HG02571 (cell line): ENCODE data around the gene GPAM.
"Not testable (repeated sequence)": the region's sequence is repeated elsewhere in the genome, so short reads cannot be mapped to it uniquely, and the experiment has no call there.

ENCODE experiments used
- ATAC-seq: cut with Tn5 transposase; IDR thresholded peaks from one replicate; pipeline ENCODE4 v1.9.1; 2021; ENCODE audit warnings: mild to moderate bottlenecking, moderate library complexity; ENCODE audit not compliant: unreplicated experiment

The GPAM gene, protein sequence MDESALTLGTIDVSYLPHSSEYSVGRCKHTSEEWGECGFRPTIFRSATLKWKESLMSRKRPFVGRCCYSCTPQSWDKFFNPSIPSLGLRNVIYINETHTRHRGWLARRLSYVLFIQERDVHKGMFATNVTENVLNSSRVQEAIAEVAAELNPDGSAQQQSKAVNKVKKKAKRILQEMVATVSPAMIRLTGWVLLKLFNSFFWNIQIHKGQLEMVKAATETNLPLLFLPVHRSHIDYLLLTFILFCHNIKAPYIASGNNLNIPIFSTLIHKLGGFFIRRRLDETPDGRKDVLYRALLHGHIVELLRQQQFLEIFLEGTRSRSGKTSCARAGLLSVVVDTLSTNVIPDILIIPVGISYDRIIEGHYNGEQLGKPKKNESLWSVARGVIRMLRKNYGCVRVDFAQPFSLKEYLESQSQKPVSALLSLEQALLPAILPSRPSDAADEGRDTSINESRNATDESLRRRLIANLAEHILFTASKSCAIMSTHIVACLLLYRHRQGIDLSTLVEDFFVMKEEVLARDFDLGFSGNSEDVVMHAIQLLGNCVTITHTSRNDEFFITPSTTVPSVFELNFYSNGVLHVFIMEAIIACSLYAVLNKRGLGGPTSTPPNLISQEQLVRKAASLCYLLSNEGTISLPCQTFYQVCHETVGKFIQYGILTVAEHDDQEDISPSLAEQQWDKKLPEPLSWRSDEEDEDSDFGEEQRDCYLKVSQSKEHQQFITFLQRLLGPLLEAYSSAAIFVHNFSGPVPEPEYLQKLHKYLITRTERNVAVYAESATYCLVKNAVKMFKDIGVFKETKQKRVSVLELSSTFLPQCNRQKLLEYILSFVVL

DNA sequence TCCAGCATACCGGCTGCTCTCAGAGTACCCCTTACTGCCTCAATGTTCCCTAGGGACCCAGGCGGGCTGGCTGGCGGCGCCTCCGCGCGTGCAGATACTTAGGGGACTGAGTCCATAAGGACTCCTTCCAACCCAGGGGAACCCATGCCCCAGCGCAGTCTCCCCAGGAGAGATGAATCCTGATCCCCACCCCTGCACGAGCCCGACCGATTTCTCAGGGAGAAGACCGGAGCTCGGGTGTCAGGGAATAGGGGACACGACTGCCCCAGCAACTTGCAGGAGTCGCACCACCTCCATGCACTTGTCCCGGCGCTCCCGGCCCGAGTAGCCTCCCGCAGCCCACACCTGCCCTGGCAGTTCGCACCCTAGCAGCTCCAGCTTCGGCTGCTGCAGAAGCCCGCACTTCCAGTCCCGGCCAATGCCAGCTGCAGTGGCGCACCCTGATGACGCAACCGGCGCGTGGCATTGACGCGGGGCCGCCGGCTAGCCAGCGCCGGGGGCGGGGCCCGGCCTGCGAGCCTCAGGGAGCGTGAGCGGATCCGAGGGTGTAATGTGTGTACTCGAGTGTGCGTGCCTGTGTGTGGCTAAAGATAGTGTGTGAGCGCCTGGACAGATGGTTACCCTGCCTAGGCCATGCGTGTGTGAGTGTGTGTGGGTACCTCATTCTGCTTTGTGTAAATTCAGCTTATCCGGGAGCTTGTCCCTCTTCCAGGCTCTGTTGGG lies at the start of gene GPAM:
Gene GPAM, minus strand, starts transcription at position 437 of the 723 bp plus-strand sequence. CDS start 1,981 bp downstream, outside the sequence.
- peak; percentile 93 for ATAC-seq

DNA sequence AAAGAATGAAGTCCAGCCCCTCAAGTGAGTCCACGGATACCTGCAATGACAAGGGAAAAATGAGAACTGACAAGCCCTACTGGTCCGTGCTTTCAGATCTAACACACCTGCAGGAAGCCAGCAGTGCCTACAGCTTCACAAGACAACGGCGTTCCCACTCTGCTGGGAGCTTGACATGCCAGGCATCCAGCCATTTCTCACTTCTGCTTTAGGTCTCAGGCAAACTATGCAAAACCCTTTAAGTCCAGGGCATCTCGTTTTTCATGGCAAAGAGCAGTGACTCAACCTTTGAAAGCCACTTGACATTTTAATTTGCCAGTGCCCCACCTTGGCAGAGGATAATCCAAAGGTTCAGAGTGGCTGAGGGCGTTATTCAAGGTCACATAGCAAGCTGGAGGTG lies 49.1 kb upstream of the GPAM start:
- no peak for ATAC-seq

DNA sequence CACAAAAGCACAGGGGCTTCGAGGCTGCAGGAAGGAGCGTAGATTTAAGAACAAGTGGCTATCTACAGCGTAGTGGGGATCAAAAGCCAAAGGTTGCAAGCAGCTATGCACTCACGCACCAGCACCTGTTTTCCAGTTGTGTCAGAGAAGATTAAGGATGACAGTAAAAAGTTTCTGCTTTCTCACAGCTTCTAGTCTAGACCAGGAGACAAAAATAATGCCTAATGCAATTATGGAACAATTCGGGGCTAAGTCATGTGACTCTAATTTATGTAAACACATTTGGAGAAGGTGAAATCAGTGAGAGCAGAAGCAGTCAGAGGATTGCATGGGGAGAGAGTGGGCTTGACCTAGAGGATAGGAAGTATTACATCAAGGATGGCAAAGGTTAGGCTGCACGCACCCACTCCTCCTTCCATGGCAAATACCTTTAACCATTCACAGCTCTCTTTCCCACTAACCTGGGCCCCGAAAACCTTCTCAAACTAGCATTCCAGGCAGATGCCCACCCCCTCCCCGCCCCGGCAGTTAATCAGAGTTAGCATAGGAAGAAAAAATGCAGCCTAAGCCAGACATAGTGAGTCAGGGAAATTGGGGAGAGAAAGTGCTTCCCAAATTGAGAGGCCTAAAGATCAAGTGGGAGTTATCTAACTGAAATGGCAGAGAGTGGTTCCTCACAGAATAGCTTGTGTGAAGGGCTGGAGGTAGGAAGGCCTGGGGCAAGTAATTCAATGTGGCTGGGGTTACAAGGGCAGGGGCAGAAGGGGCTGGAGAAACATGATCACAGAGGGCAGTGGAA lies 48.2 kb upstream of the GPAM start:
- ATAC-seq = no peak

DNA sequence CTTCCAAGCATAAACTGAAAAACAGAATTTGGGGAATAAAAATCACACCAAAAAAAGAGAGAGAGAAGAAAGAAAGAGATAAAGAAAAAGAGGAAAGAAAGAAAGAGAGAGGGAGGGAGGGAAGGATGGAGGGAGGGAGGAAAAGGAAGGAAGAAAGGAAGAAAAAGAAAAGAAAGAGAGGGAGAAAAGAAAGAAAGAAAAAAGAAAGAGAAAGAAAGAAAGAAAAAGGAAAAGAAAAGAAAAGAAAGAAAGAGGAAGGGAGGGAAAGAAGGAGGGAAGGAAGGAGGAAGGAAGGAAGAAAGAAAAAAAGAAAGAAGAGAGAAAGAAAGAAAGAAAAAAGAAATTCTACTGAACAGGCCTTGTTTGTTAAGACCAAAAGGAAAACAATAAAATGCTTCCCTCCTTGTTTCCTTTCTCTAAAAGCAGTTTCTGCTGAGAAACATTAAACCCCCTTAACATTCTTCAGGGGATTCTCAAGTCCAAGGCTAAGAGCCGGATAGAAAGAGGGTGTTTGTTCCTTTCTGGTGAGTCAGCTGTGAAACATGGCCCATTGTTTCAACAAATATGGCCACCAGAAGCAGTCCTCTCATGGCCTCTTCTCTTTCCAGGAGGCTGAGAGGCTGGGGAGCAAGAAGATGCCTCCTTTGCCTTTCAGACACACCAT lies 46.9 kb upstream of the GPAM start:
- ATAC-seq = no peak

DNA sequence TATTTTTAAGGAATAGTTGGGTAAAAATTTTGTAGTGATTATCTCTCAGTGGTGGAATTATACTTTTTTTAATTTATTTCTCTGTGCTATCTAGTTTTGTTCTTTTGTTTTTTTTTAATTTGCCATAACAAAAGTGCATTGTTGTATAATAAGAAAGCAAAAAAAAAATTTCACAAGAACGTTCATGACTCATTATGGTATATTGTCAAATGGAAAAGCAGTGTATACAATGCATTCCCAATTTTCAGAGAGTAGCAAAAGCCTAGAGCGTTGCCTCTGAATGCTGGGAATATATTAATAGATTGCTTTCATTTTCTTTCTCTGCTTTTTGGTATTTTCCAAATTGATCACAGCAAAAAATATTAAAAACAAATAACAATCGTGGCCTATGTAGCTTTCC lies 46.3 kb upstream of the GPAM start:
- no peak for ATAC-seq

DNA sequence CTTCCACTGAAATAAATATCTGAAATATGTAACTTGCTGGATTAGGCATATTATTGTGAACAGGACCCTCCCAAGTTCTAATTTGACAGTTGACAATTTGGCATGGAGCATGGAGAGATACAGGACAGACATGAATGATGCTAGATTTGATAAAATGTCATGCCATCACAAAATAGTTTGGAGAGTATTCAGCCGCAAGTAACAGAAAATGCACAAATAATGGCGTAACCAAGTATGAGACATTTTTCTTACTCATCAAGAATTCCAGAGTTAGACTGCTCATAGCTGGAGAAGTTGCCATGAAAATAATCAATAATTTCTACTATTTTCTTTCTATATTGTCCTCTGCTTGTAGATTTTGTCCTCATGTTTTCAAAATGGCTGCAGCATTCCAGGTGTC lies 45.5 kb upstream of the GPAM start:
- no peak for ATAC-seq

DNA sequence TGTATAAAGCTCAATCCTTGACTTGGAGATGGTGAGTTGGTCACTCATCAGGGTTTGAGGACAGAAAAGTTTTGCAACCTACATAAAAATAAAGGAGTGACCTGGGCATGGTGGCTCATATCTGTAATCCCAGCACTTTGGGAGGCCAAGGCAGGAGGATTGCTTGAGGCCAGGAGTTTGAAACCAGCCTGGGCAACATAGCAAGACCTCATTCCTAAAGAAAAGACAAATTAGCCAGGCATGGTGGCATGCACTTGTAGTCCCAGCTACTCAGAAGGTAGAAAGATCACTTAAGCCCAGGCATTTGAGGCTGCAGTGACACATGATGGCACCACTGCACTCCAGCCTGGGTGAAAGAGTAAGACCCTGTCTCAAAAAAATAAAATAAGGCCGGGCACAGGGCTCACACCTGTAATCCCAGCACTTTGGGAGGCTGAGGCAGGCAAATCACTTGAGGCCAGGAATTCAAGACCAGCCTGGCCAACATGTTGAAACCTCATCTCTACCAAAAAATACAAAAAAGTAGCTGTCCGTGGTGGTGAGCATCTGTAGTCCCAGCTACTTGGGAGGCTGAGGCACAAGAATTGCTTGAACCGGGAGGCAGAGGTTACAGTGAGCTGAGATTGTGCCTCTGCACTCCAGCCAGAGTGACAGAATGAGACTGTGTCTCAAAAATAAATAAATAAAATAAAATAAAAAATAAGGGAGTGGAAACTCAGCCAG lies 45.0 kb upstream of the GPAM start:
- not testable (repeated sequence) for ATAC-seq

DNA sequence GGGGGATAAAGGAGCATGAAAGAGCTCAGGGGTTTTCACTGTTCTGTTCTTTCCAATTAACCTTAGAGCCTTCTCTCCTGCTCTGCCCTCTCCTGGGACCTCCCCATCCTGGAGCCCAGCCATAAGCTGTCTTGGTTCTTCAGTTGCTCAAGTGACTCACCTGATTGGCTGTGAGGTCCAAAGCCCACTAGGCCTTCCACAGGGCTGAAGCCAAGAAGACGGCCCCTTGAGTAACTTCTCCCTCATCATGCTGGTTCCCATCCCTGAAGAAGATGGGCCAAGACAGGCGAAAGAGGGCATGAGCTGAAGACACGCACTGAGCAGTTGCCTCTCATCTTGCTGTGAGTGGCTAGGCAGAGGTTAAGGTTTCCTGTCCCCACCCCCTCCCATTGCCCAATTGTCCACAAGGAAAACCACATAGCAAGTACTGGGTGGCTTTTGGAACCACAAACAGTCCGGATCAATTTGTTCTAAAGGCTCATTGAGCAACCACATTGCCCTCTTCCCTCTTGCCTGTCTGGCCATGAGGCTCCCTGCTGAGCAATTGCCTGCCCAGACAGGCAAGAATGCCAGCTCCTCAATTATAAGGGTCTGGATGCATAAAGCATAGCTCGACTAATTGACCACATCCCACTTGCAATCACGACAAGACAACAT lies 43.9 kb upstream of the GPAM start:
- ATAC-seq = no peak

DNA sequence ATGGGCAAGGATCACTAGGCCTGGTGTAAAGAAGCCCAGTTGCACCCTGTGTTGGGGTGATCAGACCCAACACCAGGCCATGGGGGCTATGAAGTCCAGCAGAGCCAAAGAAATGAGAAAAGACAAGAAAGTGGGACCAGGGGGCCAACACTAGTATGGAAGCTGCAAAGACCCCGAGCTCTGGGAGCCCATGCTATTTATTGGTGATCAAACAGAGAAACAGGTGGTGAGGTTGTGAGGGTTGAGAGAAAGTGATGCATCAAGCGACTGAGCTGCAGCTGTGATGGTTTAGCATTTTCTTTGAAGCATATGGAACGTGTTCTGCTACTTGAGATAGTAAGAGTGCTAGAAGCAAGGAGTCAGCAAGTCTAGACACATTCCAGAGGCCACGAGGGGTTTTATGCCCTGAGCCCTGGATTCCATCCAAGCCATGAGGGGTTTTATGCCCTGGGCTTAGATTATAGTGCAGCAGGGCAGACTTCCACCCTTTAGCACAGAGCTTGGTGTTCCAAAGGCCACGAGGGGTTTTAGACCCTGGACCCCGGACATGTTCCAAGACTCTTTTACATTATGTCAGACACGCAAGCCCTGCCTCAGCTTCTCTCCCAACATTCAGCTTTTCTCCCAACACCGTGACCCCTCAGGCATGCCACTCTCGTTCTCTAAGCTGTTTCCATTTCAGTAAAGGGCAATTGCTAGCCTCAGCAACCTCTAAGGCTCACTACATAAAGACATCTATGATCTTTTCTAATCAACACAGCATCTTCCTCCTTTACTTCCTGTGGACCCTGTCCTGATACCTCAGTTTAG lies 43.1 kb upstream of the GPAM start:
- ATAC-seq = no peak

DNA sequence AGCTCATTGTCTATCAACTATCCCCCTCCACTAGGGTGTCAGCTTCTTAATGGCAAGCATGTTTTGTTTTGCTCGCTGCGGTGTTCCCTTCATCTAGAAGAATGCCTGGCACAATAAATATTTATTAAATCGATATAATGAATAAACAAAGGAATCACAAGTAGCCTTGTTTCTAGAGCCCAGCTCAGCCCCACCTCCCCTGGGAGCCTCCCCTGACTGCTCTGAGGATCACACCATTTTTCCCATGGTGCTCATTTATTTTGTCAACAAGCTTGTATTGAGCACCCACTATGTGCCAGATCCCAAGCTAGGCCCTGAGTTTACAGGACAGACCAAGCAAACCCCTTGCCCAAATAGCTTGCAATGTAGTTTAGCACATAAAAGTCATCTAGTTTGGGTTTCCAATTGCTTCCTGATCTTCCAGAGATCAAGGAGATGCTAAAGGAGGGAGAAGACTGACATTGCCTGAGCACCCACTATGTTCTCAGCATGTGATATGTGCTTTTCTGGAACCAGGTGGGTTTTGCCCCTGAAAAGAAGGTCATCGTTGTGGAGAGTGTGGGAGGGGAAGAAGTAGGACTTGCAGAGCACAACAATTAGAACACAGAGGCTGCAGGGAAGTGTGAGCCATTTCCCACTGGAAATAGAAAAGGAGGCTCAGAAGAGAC lies 42.3 kb upstream of the GPAM start:
- ATAC-seq = no peak

DNA sequence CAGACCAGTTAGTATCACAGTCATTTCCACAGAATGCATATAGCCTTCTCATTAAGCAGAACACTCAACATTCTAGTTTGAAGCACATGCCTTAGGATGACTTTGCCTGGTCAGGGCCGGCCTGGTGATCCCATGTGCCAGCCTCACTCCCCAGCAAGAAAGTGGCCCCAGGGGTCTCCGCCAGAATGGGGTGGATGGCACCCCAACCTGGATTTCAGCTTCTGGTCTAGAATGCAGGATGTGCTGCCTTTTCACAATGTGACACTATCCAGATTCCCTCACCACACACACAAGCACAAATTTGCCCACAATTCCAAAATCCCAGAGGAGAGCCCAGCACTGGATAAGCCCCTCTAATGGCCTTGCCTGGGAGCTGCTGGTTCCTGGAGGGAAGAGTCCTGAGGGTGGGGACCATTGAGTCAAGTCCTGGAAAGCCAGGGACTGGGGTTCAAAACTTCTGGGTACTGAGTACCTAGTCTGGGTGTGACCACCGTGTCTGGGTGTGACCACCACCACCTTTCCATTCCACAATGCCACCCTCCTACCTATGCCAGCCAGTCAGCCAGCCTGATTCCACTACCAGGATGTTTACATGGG lies 41.5 kb upstream of the GPAM start:
- ATAC-seq = no peak

DNA sequence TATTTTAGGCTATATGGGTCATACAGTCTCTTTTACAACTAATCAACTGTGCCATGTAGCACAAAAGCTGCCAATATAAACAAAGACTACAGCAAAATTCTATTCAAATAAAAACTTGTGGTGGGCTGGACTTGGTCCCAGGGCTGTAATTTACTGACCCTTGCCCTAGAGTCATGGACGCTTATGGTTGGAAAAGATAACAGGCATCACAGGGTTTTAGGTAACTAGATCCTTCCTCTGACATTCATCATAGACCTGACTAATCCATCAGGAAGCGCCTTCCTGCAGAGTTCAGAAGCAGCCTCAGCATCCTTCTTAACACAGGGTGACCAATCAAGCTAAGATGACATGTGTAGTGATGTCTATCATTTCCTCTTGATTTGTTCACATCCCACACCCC lies 40.2 kb upstream of the GPAM start:
- no peak for ATAC-seq

DNA sequence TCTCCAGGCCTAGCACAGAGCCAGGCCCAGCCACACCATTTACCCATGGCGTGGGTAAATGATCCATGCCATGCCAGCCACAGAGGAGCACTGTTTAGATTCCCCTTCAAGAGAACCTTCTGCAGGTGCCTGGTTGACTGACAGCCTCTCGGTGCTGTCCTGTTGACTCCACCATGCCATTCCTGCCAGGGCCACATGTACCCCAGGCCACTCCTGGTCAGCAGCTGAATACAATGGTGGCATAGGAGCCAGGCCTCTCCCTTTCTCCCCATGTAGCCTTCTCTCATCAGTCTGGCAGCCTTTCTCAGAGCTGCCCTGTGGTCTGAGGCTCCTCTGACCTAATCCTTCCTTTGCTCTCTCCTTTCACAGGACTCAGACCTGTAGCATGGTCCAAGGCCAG lies 39.2 kb upstream of the GPAM start:
- ATAC-seq = no peak

DNA sequence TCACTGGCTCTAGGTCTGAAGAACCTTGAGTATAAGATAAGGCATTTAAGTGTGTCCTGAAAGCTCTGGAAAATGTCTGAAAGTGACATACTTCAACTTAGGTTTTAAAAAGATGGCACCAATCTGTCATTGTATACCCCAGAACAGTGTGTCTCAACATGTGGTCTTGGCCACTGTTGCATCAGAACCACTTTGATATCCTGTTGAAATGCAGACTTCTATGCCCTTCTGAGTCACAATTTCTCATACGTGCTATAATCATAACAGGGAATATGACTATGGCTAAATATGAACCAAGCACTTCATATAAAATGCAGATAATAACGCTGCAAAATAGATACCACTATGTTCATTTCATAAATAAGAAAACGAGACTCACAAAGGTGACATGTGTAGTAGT lies 38.0 kb upstream of the GPAM start:
- ATAC-seq = no peak

DNA sequence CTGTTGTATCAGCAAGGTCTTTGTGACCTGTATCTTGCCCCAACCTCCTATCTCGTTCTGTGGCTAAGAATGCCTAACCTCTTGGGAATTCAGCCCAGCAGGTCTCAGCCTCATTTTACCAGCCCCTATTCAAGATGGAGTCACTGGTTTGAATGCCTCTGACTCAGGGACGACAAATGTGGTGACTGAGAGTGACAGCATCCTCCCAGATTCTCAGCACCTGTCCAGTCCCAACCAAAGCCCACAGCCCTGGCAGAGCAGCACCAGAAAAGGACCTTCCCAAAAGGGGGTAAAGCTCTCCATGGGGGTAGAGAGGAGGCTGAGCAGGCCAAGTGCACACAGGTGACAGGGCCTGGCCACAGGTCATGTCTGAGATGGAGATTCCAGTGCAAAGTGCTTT lies 35.4 kb upstream of the GPAM start:
- no peak for ATAC-seq

DNA sequence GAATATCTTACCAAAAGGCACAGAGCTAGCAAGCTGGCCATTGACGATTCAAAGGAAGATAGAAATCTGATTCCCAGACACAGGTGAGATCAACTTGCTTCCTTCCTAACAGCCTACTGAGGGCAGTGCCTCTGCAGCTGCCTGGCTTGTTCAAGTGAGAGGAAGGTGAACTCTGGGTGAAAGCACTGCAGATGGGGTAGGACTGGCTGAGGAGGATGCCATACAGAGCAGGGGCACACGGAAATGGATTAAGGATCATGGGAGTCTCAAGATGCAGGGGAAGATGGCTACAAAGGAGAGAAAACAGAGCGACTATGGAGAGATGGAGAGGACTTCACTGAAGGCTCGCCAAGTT lies 34.4 kb upstream of the GPAM start:
- no peak for ATAC-seq

DNA sequence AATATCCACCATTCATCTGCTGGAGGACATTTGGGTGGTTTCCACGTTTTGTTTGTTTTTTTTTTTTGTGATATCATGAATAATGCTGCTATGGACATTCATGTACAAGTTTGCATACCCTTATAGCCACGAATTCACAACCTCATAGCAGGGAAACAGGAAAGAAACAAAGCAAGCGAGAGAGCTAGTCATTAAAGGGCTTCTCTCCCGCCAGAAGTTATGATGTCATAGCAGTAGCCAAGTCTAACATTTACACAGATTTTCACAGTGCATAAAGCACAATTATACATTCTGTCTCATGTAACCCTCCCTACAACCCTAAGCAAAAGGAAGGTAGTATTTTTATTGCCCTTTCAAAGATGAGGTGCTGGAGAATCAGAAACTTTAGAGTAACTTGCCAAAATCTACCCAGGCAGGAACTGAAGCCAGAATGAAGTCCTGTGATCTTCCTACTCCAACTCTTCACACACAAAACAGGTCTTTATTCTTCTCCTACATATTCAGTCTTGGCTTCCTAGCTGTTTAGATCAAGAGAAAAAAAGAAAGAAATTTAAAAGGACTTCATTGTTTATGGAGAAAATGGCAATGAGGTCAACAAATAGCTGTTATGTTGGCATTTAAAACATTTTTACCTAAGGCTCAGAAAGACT lies 33.9 kb upstream of the GPAM start:
- ATAC-seq = no peak
